OCI-LY7 (cell line): ENCODE data around the gene DRGX.

Experiments
- CTCF ChIP-seq: fragments of 200-600 bp; sonication (generic); conservative IDR thresholded peaks from 2 replicates; pipeline ENCODE4 v1.5.1; 2014; ENCODE audit warnings: mild to moderate bottlenecking, antibody characterized with exemption, low read length, moderate library complexity, mixed read lengths
- EZH2phosphoT487 ChIP-seq: fragments of 200-600 bp; sonication (generic); IDR thresholded peaks from 2 replicates; pipeline ENCODE4 v1.6.1; 2018; ENCODE audit warnings: low read depth, borderline replicate concordance, mild to moderate bottlenecking, mixed run types, antibody characterized with exemption, low read length, moderate library complexity, mixed read lengths

GRCh38 chr10:49332333-49332732 is 63.6 kb downstream of the DRGX start:
- TF ChIP-seq CTCF: no peak
- TF ChIP-seq EZH2phosphoT487: no peak
